Esophagus muscularis mucosa (tissue), 3 donors: Measurements from ENCODE around the gene PKHD1.

ENCODE experiments used
- CTCF ChIP-seq, 3 experiments: fragments of 200-600 bp in 2 of 3; fragments of 450-650 bp in 1 of 3; sonication (generic) in 2 of 3; IDR thresholded peaks; one replicate each; pipeline ENCODE4 v1.5.1; 2017 to 2019; ENCODE audit warnings: antibody characterized with exemption in 3 of 3, mild to moderate bottlenecking in 2 of 3, moderate library complexity in 1 of 3
- POLR2A ChIP-seq: fragments of 450-650 bp; IDR thresholded peaks from one replicate; pipeline ENCODE4 v1.6.1; 2017; ENCODE audit warnings: antibody characterized with exemption, moderate library complexity, mild to moderate bottlenecking, low read depth

GRCh38 chr6:51574040-51574439 is 513.4 kb downstream of the PKHD1 start:
- no peak for TF ChIP-seq POLR2A
- no peak for TF ChIP-seq CTCF (IDR thresholded peaks at IDR 0.05)
